GM06990 (cell line): Measurements from ENCODE around the gene OSCAR.

Experiments
- DNase-seq: peaks from one replicate; pipeline ENCODE4 v3.0.0-alpha.2; 2011; ENCODE audit not compliant: insufficient read length; ENCODE audit errors: extremely low read depth
- H3K27me3 ChIP-seq: replicated peaks from 2 replicates; pipeline ENCODE4 v1.6.0; 2011; ENCODE audit warnings: low read length; ENCODE audit not compliant: control insufficient read depth, insufficient read depth
- H3K36me3 ChIP-seq: 2 replicates; pipeline ENCODE4 v1.5.1; 2011; ENCODE audit warnings: low read length; ENCODE audit not compliant: control insufficient read depth, insufficient read depth
- H3K4me3 ChIP-seq: replicated peaks from 2 replicates; pipeline ENCODE4 v1.5.1; 2011; ENCODE audit warnings: low read depth, mild to moderate bottlenecking, control low read depth, low read length
- CTCF ChIP-seq: IDR thresholded peaks from 2 replicates; pipeline ENCODE4 v1.5.1; 2011; ENCODE audit warnings: low read length, control low read depth, mild to moderate bottlenecking, inconsistent platforms; ENCODE audit not compliant: insufficient read depth, poor library complexity, severe bottlenecking

OSCAR gene

GRCh38 chr19:54142166-54142780 is 41.7 kb upstream of the OSCAR start:
- H3K36me3 ChIP-seq: peaks cover 53% of the 10 kb centered on the region
- DNase-seq: no peak
- no peak for TF ChIP-seq CTCF

GRCh38 chr19:54141356-54141755 is 40.8 kb upstream of the OSCAR start:
- Histone ChIP-seq H3K4me3 (no peak overlapping the region), H3K27me3 (no peaks in the 10 kb centered on the region), H3K36me3 (peaks cover 44% of the 10 kb centered on the region)
- no peak for DNase-seq
- TF ChIP-seq CTCF: no peak

More at GRCh38 chr19:54142166-54142780, 41.7 kb upstream of the OSCAR start:
- Histone ChIP-seq H3K27me3 (no peaks in the 10 kb centered on the region), H3K4me3 (no peak overlapping the region)

GRCh38 chr19:54138489-54139256 is 38.1 kb upstream of the OSCAR start:
- H3K36me3 ChIP-seq: peaks cover 21% of the 10 kb centered on the region
- H3K4me3 ChIP-seq: peak overlapping the region; percentile 88
- H3K27me3 ChIP-seq: no peaks in the 10 kb centered on the region
- no peak for DNase-seq
- TF ChIP-seq CTCF: no peak

GRCh38 chr19:54137699-54138488 is 37.3 kb upstream of the OSCAR start, which contains the start of gene CNOT3:
Gene CNOT3, plus strand, starts transcription at chr19:54137762. Its CDS starts 5,217 bp downstream, at chr19:54142979.
- Histone ChIP-seq H3K4me3 (peak within 1 kb of the TSS; percentile 88), H3K36me3 (peaks cover 14% of the 10 kb centered on the region), H3K27me3 (no peaks in the 10 kb centered on the region)
- DNase-seq: peak; percentile 48
- no peak for TF ChIP-seq CTCF

GRCh38 chr19:54136864-54137698 is 36.5 kb upstream of the OSCAR start:
- TF ChIP-seq CTCF: no peak
- peaks cover 8% of the 10 kb centered on the region for H3K36me3 ChIP-seq
- peak; percentile 99 for DNase-seq
- H3K27me3 ChIP-seq: no peaks in the 10 kb centered on the region
- peak overlapping the region; percentile 88 for H3K4me3 ChIP-seq
